Posterior cingulate gyrus (tissue), 11 donors: Measurements from ENCODE around the gene FGF9.

Experiments
- DNase-seq, 10 donors: peaks; one replicate each; pipeline versions ENCODE4 v3.0.0 to v3.0.0-alpha.2; 2020 to 2021; ENCODE audit warnings: mixed read lengths in 3 of 10
- intact Hi-C: fragments of 100-400 bp; cut with DNase I; formaldehyde crosslinking; loops from one replicate; pipeline ENCODE4 v1.15.1; 2023

FGF9 gene

GRCh38 chr13:21747456-21747855, 76.6 kb downstream of the FGF9 start:
- DNase-seq: no peak
- intact Hi-C loops: no loop called here

- intact Hi-C loops: no loop called here
- DNase-seq: no peak
Observed at GRCh38 chr13:21748166-21748565, 77.3 kb downstream of the FGF9 start.

GRCh38 chr13:21749410-21749809, 78.5 kb downstream of the FGF9 start:
- intact Hi-C loops: no loop called here
- DNase-seq: no peak

- intact Hi-C loops: no loop called here
- no peak for DNase-seq
Observed at GRCh38 chr13:21752501-21752900, 81.6 kb downstream of the FGF9 start.

- no peak for DNase-seq
- intact Hi-C loops: no loop called here
Observed at GRCh38 chr13:21753117-21753729, 82.3 kb downstream of the FGF9 start.
